ENCODE results near the gene PSAPL1. TPM values are rescaled to one million over a fixed set of nuclear protein-coding genes. Genes with fewer than 3 reads are reported as not detected.

The PSAPL1 gene
- total RNA-seq, 4 donors from 2014 or later = 16.4 to 268 (median 137) TPM

GRCh38 chr4:7476820-7477219, 42.1 kb upstream of the PSAPL1 start:
- no peak overlapping the region for H3K27ac ChIP-seq
- TF ChIP-seq POLR2AphosphoS5 (IDR thresholded peaks at IDR 0.05) (no peak), CTCF (IDR thresholded peaks at IDR 0.05) (no peak), POLR2A (IDR thresholded peaks at IDR 0.05) (no peak), EP300 (IDR thresholded peaks at IDR 0.05) (no peak)
- no peaks in the 10 kb centered on the region for H3K4me1 ChIP-seq
- H3K27me3 ChIP-seq = peaks cover 4% of the 10 kb centered on the region
- no peaks in the 10 kb centered on the region for H3K36me3 ChIP-seq
- no peaks in the 10 kb centered on the region for H3K9me3 ChIP-seq
- no peak overlapping the region for H3K4me3 ChIP-seq
- DNase-seq (ENCODE audit: low spot score in 2 of 2) = no peak
- WGBS = 81% methylated on average over 6 of the region's 6 CpGs

- no peaks in the 10 kb centered on the region for H3K36me3 ChIP-seq
- DNase-seq (ENCODE audit: low spot score in 2 of 2) = no peak
- no peak overlapping the region for H3K4me3 ChIP-seq
- peaks cover 7% of the 10 kb centered on the region for H3K27me3 ChIP-seq
- H3K27ac ChIP-seq = no peak overlapping the region
- H3K9me3 ChIP-seq = no peaks in the 10 kb centered on the region
- TF ChIP-seq EP300 (IDR thresholded peaks at IDR 0.05) (no peak), POLR2AphosphoS5 (IDR thresholded peaks at IDR 0.05) (no peak), CTCF (IDR thresholded peaks at IDR 0.05) (no peak), POLR2A (IDR thresholded peaks at IDR 0.05) (no peak)
- no peaks in the 10 kb centered on the region for H3K4me1 ChIP-seq
- WGBS = 63% methylated on average over 2 of the region's 5 CpGs
These were observed 40.5 kb upstream of the PSAPL1 start for GRCh38 chr4:7475207-7475606.

- no peaks in the 10 kb centered on the region for H3K9me3 ChIP-seq
- H3K4me3 ChIP-seq = no peak overlapping the region
- 96% methylated on average over 6 of the region's 7 CpGs for WGBS
- H3K27ac ChIP-seq = no peak overlapping the region
- peaks cover 7% of the 10 kb centered on the region for H3K27me3 ChIP-seq
- no peaks in the 10 kb centered on the region for H3K36me3 ChIP-seq
- no peaks in the 10 kb centered on the region for H3K4me1 ChIP-seq
- DNase-seq (ENCODE audit: low spot score in 2 of 2) = no peak
- TF ChIP-seq POLR2AphosphoS5 (IDR thresholded peaks at IDR 0.05) (no peak), CTCF (IDR thresholded peaks at IDR 0.05) (no peak), POLR2A (IDR thresholded peaks at IDR 0.05) (no peak), EP300 (IDR thresholded peaks at IDR 0.05) (no peak)
These were observed 39.6 kb upstream of the PSAPL1 start for GRCh38 chr4:7474320-7474719.

GRCh38 chr4:7473081-7473480, 38.4 kb upstream of the PSAPL1 start:
- no peak overlapping the region for H3K27ac ChIP-seq
- peaks cover 7% of the 10 kb centered on the region for H3K27me3 ChIP-seq
- DNase-seq (ENCODE audit: low spot score in 2 of 2) = no peak
- no peaks in the 10 kb centered on the region for H3K4me1 ChIP-seq
- 63% methylated on average over 8 of the region's 10 CpGs for WGBS
- H3K9me3 ChIP-seq = no peaks in the 10 kb centered on the region
- no peaks in the 10 kb centered on the region for H3K36me3 ChIP-seq
- TF ChIP-seq EP300 (IDR thresholded peaks at IDR 0.05) = no peak
- TF ChIP-seq POLR2AphosphoS5 (IDR thresholded peaks at IDR 0.05) = no peak
- TF ChIP-seq POLR2A (IDR thresholded peaks at IDR 0.05) = no peak
- TF ChIP-seq CTCF (IDR thresholded peaks at IDR 0.05) = no peak
- H3K4me3 ChIP-seq = no peak overlapping the region

GRCh38 chr4:7472442-7473013, 37.8 kb upstream of the PSAPL1 start:
- DNase-seq (ENCODE audit: low spot score in 2 of 2) = no peak
- H3K27ac ChIP-seq = no peak overlapping the region
- no peak overlapping the region for H3K4me3 ChIP-seq
- no peaks in the 10 kb centered on the region for H3K9me3 ChIP-seq
- no peak for TF ChIP-seq EP300 (IDR thresholded peaks at IDR 0.05)
- no peak for TF ChIP-seq POLR2AphosphoS5 (IDR thresholded peaks at IDR 0.05)
- TF ChIP-seq POLR2A (IDR thresholded peaks at IDR 0.05) = no peak
- peaks cover 7% of the 10 kb centered on the region for H3K27me3 ChIP-seq
- no peaks in the 10 kb centered on the region for H3K4me1 ChIP-seq
- 73% methylated on average over 11 of the region's 19 CpGs for WGBS
- H3K36me3 ChIP-seq = no peaks in the 10 kb centered on the region
